HEK293 (cell line): ENCODE data around the gene ST8SIA5.

Experiments used
- CTCF ChIP-seq: fragments of 450-650 bp; formaldehyde crosslinking; IDR thresholded peaks from 2 replicates; pipeline ENCODE4 v1.5.1; 2016; ENCODE audit warnings: missing biosample characterization, missing genetic modification characterization
- ELK4 ChIP-seq: IDR thresholded peaks from 2 replicates; pipeline ENCODE4 v1.6.1; 2011; ENCODE audit warnings: mild to moderate bottlenecking, low read depth, low read length, borderline replicate concordance
- SETDB1 ChIP-seq: IDR thresholded peaks from one replicate; pipeline ENCODE4 v1.6.1; 2017; ENCODE audit warnings: mild to moderate bottlenecking, low read length, moderate library complexity, mixed read lengths; ENCODE audit not compliant: insufficient read length
- ZBTB1 ChIP-seq: fragments of 450-650 bp; formaldehyde crosslinking; IDR thresholded peaks from 2 replicates; pipeline ENCODE4 v1.5.1; 2016; ENCODE audit warnings: missing biosample characterization, missing genetic modification characterization
- ZBTB7A ChIP-seq: fragments of 450-650 bp; formaldehyde crosslinking; IDR thresholded peaks from 2 replicates; pipeline ENCODE4 v1.5.1; 2016; ENCODE audit warnings: low read depth, missing biosample characterization, missing genetic modification characterization
- ZFHX2 ChIP-seq: fragments of 450-650 bp; formaldehyde crosslinking; conservative IDR thresholded peaks from 2 replicates; pipeline ENCODE4 v1.5.1; 2016; ENCODE audit warnings: missing biosample characterization, missing genetic modification characterization
- ZNF391 ChIP-seq: fragments of 450-650 bp; formaldehyde crosslinking; IDR thresholded peaks from 2 replicates; pipeline ENCODE4 v1.5.1; 2016; ENCODE audit warnings: low read depth, missing biosample characterization, missing genetic modification characterization, borderline replicate concordance
- ZNF843 ChIP-seq: fragments of 450-650 bp; formaldehyde crosslinking; IDR thresholded peaks from 2 replicates; pipeline ENCODE4 v1.5.1; 2016; ENCODE audit warnings: missing biosample characterization, missing genetic modification characterization

DNA sequence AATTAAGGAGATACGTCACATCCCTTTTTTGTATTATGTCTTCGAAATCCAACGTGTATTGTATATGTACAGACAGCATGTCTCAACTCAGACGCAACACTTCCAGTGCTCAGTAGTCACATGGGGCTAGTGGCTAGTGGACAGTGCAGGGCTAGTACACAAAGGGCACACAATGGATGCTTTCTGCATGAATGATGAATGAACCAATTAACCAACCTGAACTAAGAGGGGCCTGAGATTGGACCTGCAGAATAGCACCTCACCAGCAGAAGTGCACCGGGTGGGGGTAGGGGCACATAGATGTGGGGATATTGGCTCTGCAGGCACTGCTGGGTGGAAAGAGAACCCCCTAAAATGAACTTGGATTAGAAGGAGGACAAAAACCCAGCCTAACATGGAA lies 20.7 kb downstream of the ST8SIA5 start:
- no peak for TF ChIP-seq ZBTB1 (tag by site-specific recombination)
- no peak for TF ChIP-seq CTCF (tag by site-specific recombination)
- no peak for TF ChIP-seq ZNF391
- TF ChIP-seq ELK4 = no peak
- TF ChIP-seq SETDB1 = no peak
- TF ChIP-seq ZNF843 (tag by site-specific recombination) = no peak
- TF ChIP-seq ZBTB7A = no peak
- no peak for TF ChIP-seq ZFHX2
